HCT116 (cell line): ENCODE data around the gene CELF1.

Experiments
- CEBPB ChIP-seq: IDR thresholded peaks from 2 replicates; pipeline ENCODE4 v1.6.1; 2012; ENCODE audit warnings: low read depth
- TF ChIP-seq, protein P1 (sequence below): IDR thresholded peaks from 2 replicates; pipeline ENCODE4 v1.6.1; 2012

DNA sequence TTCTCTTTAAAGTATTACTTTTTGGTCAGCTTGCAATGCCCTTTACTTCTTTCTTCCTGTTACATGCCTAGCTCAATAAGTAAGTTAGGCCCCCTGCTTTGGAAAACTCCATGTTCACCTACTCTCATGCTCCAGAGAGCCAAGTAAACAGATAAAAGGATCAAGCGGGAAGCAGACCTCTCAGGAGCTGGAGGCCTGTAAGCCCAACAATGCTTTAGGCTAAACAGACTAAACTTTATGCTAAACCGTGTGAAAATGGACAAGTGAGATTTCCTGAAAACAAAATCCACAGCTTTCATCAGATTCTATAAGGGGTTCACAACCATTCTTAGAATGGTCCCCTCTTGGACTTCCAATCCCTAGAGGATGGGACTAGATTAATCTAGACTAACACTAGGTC lies 40.2 kb downstream of the CELF1 start:
- TF ChIP-seq, protein P1, sequence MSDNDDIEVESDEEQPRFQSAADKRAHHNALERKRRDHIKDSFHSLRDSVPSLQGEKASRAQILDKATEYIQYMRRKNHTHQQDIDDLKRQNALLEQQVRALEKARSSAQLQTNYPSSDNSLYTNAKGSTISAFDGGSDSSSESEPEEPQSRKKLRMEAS, result no peak
- no peak for TF ChIP-seq CEBPB
